Activated naive CD8-positive, alpha-beta T cell (primary cell): Measurements from ENCODE around the gene MEI1.

Experiments
- H3K27ac Mint-ChIP-seq: one replicate; pipeline ENCODE4 v1.8.0; 2021; ENCODE audit warnings: mixed read lengths
- H3K27me3 Mint-ChIP-seq: one replicate; pipeline ENCODE4 v1.8.0; 2021; ENCODE audit warnings: mixed read lengths
- H3K36me3 Mint-ChIP-seq: one replicate; pipeline ENCODE4 v1.8.0; 2021; ENCODE audit warnings: mixed read lengths
- H3K4me1 Mint-ChIP-seq: one replicate; pipeline ENCODE4 v1.8.0; 2021; ENCODE audit warnings: low read depth, mixed read lengths
- H3K4me3 Mint-ChIP-seq: one replicate; pipeline ENCODE4 v1.8.0; 2021; ENCODE audit warnings: mild to moderate bottlenecking, mixed read lengths
- H3K9me3 Mint-ChIP-seq: one replicate; pipeline ENCODE4 v1.8.0; 2021; ENCODE audit warnings: low read depth, mixed read lengths

MEI1 gene

DNA sequence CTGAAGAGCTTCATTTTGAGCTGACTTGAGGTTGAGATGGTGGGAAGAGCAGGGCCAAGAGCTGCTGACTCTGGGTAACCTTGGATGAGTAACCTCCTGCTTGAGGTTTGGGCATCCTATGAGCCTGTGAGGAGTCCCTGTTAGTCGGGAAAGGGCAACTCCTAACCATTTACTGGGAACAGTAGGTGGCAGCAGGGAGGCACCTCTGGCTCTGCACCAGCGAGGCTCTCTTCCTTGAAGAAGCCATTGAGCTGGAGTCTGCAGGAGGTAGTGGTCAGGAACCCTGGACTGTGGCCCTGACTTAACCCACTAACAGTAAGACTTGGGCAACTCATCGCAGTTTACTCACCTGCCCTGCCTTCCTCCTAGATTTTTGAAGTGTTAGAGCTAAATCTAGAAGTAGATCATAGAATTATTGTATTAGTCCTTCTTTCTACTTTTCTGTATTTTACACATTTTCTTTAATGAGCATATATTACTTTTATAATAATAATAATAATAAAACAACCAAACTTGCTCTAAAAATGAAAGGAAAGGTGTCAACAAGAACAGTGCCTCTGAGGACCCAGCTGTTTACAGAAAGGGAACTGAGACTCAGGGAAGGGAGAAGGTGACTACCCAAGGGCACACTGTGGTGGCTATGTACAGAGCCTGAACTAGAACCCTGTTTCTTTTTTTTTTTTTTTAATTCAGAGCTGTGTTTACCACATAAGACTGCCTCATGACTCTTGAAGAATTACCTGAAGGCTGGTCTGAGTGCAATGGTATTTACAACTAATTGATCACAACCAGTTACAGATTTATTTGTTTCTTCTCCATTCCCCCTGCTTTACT lies 47.5 kb downstream of the MEI1 start:
- Mint-ChIP-seq H3K4me3 (no peak overlapping the region), H3K36me3 (no peaks in the 10 kb centered on the region), H3K4me1 (no peaks in the 10 kb centered on the region), H3K27me3 (no peaks in the 10 kb centered on the region), H3K27ac (no peak overlapping the region), H3K9me3 (no peaks in the 10 kb centered on the region)

DNA sequence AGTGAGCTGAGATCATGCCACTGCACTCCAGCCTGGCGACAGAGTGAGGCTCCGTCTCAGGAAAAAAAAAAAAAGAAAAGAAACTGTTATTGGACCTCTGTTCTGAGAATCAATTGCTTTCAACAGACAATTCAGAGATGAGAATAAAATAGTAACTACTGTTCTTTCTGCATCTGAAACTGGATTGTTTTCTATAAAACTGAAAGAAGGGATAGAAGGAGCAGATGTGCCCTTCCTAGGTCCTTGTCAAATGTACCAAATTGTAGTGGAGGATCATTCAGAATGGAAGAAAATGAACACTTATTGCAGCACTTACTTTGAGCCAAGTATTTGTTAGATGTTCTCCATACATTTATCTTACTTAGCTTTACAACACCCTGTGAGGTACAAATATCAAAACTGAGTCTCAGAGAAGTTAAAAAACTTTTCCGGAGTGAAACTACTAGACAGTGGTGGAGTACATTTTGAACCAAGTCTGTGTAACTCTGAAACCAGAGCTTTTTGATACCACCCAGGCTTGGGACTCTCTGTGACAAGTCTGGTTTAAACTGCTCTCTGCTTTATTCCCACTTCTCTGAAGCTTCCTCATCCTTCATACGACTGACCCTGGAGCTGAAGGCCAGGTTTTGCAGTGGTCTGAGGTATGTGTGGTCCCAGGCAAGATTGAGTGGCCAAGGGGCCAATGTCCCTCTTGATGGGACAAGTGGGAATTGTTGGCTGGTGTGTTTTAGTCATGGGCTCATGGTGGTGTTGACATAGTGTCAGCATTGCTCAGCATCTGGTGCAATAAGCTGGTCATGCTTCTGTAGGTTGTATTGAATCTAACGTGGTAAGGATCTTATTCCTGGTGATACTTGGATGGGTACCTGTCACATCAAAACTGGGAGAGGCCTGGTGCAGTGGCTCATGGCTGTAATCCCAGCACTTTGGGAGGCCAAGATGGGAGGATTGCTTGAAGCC lies 53.0 kb downstream of the MEI1 start:
- H3K4me3 Mint-ChIP-seq: no peak overlapping the region
- no peaks in the 10 kb centered on the region for H3K9me3 Mint-ChIP-seq
- no peaks in the 10 kb centered on the region for H3K4me1 Mint-ChIP-seq
- H3K27ac Mint-ChIP-seq: no peak overlapping the region
- no peaks in the 10 kb centered on the region for H3K27me3 Mint-ChIP-seq
- H3K36me3 Mint-ChIP-seq: no peaks in the 10 kb centered on the region

DNA sequence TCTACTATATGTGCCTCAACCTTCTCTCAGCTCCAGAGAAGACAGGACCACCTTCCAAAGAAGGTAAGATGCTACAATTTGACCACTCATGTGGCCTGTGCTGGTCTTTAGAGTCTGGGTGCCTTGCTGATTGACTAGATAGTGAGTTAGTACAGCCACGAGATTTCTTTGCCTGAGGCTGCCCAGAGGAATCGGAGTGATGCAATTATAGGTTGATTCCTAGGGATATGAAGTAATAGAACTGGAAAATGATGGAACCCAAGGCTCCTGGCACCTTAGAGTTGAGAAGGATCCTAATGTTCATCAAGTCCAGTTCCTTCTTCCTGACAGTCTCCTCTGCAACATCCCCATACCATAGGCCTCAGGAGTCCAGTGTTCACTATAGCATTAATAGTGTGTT lies 54.7 kb downstream of the MEI1 start:
- Mint-ChIP-seq H3K27ac (no peak overlapping the region), H3K9me3 (no peaks in the 10 kb centered on the region), H3K4me1 (no peaks in the 10 kb centered on the region), H3K36me3 (no peaks in the 10 kb centered on the region), H3K27me3 (peaks cover 2% of the 10 kb centered on the region), H3K4me3 (no peak overlapping the region)

DNA sequence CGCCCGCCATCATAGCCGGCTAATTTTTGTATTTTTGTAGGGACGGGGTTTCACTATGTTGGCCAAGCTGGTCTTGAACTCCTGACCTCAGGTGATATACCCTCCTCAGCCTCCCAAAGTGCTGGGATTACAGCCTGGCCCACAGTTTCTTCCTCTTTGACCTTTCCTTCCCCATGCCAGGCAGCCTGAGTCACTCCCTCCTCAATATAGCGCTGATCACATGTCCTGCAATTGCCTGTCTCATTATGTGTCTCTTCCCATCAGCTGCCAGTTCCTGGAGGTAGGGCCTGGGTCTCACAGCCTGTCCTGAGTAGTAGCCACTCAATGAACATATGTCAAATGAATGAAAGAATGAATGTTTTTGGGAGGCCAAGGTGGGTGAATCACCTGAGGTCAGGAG lies 58.2 kb downstream of the MEI1 start:
- no peaks in the 10 kb centered on the region for H3K9me3 Mint-ChIP-seq
- H3K36me3 Mint-ChIP-seq: no peaks in the 10 kb centered on the region
- no peaks in the 10 kb centered on the region for H3K4me1 Mint-ChIP-seq
- no peak overlapping the region for H3K4me3 Mint-ChIP-seq
- peaks cover 2% of the 10 kb centered on the region for H3K27me3 Mint-ChIP-seq
- H3K27ac Mint-ChIP-seq: no peak overlapping the region

DNA sequence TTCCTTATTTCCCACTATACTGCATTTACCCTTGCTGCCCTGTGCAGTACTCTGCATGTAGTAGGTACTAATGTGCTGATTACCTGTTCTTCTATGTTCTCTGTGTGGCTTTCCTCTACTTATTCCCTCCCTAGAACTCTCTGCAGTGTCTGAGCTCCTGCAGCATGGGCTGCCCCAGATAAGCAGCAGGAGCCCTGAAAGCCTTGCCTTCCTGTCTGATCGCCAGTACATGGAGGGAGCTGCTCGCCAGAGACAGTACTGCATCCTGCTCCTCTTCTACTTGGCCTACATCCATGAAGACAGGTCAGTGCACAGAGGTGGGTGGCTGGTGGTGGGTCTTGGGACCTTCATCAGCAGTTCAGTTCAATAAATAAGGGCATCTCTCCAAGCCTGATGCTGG lies 58.9 kb downstream of the MEI1 start:
- Mint-ChIP-seq H3K4me1 (no peaks in the 10 kb centered on the region), H3K9me3 (no peaks in the 10 kb centered on the region), H3K27me3 (peaks cover 2% of the 10 kb centered on the region), H3K4me3 (no peak overlapping the region), H3K36me3 (no peaks in the 10 kb centered on the region), H3K27ac (no peak overlapping the region)

DNA sequence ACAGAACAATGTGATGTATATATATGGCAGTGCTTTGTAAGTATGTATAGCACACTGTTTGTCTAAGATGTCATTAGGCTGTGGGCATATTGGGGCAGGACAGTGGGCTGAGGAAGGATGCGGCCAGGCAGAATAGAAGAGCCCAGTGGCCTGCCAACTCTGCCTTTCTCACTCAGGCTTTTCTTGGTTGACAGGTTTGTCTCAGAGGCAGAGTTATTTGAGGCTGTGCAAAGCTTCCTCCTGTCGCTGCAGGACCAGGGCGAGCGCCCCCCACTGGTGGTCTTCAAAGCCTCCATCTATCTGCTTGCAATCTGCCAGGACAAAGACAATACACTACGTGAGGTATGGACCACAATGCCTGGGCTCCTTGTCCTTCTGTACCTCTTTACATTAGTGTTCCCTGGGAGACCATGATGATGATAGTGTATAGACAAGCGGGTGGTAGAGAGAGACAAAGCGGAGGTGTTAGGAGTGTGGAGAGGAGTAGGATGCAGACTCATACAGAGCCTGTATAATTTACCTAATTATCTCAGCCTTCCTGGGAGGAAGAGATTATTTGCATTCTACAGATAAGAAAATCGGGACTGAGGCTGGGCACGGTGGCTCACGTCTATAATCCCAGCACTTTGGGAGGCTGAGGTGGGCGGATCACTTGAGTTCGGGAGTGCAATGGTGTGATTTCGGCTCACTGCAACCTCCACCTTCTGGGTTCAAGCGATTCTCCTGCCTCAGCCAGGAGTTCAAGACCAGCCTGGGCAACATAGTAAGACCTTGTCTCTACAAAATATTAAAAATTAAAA lies 63.9 kb downstream of the MEI1 start:
- H3K4me3 Mint-ChIP-seq: no peak overlapping the region
- H3K4me1 Mint-ChIP-seq: no peaks in the 10 kb centered on the region
- no peak overlapping the region for H3K27ac Mint-ChIP-seq
- H3K27me3 Mint-ChIP-seq: no peaks in the 10 kb centered on the region
- H3K36me3 Mint-ChIP-seq: no peaks in the 10 kb centered on the region
- H3K9me3 Mint-ChIP-seq: no peaks in the 10 kb centered on the region

DNA sequence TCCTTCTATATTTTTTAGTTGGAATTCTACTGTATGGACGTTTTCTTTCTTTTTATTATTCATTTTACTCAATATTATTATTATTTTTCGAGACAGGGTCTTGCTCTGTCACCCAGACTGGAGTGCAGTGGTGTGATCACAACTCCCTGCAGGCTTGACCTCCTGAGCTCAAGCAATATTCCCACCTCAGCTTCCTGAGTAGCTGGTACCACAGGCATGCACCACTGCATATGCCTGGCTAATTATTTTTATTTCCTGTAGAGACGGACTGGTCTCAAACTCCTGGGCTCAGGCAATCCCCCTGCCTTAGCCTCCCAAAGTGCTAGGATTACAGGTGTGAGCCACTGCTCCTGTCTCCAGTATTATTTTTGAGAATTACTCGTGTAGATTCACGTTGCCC lies 67.2 kb downstream of the MEI1 start:
- no peak overlapping the region for H3K4me3 Mint-ChIP-seq
- H3K4me1 Mint-ChIP-seq: no peaks in the 10 kb centered on the region
- H3K36me3 Mint-ChIP-seq: no peaks in the 10 kb centered on the region
- H3K9me3 Mint-ChIP-seq: no peaks in the 10 kb centered on the region
- no peaks in the 10 kb centered on the region for H3K27me3 Mint-ChIP-seq
- no peak overlapping the region for H3K27ac Mint-ChIP-seq

DNA sequence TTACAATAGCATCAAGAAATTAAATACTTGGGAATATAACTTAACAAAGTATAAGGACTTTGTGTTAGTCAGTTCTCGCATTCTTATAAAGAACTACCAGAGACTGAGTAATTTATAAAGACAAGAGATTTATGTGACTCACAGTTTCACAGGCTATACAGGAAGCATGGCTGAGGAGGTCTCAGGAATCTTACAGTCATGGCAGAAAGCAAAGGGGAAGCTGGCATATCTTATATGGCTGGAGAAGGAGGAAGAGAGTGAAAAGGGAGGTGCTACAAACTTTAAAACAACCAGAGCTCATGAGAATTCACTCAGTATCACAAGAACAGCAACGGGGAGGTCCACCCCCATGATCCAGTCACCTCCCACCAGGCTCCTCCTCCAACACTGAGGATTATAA lies 69.1 kb downstream of the MEI1 start:
- Mint-ChIP-seq H3K9me3 (no peaks in the 10 kb centered on the region), H3K27me3 (no peaks in the 10 kb centered on the region), H3K27ac (no peak overlapping the region), H3K4me3 (no peak overlapping the region), H3K36me3 (no peaks in the 10 kb centered on the region), H3K4me1 (no peaks in the 10 kb centered on the region)

DNA sequence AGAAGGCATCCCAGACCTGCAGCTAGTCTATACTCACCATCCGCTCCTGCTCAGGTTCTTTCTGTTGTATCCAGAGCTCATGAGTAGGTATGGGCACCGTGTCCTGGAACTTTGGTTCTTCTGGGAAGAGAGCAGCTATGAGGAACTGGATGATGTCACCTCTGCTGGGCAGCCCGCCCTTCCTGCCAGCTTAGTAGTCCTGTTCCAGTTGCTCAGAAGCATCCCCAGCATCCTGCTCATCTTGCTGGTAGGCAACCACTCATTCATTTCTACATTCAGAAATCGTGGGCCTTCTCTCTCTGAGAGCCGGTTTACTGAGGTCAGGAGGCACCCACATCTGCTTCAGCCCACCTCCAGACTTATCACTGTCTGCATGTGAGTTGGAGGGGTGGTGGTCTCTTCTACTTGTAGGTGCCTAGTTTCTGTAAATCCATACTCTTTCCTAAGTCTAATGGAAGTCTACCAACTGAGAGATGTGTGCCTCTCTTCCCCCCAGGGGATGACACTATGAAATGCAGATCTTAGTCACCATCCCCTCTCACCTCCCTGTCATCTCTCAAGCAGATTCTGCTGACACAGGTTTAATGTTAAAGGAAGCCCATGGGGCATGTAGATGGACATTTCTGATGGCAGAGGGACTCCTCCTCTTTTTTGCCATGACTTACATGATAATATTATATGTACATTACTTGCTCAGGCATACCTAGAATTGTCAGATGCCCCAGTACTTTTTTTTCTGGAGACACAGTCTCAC lies 71.6 kb downstream of the MEI1 start:
- no peaks in the 10 kb centered on the region for H3K27me3 Mint-ChIP-seq
- H3K4me1 Mint-ChIP-seq: no peaks in the 10 kb centered on the region
- no peak overlapping the region for H3K27ac Mint-ChIP-seq
- no peaks in the 10 kb centered on the region for H3K9me3 Mint-ChIP-seq
- H3K4me3 Mint-ChIP-seq: no peak overlapping the region
- H3K36me3 Mint-ChIP-seq: no peaks in the 10 kb centered on the region

DNA sequence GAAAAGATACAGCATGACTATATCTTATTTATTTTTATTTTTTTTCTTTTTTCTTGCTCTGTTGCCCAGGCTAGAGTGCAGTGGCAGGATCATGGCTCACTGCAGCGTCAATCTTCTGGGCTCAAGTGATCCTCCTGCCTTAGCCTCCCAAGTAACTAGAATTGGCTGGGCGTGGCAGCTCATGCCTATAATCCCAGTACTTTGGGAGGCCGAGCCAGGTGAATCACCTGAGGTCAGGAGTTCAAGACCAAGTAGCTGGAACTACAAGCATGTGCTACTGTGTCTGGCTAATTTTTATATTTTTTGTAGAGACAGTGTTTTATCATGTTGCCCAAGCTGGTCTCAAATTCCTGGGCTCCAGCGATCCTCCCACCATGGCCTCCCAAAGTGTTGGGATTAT lies 72.9 kb downstream of the MEI1 start:
- Mint-ChIP-seq H3K27me3 (no peaks in the 10 kb centered on the region), H3K27ac (no peak overlapping the region), H3K36me3 (no peaks in the 10 kb centered on the region), H3K4me3 (no peak overlapping the region), H3K4me1 (no peaks in the 10 kb centered on the region), H3K9me3 (no peaks in the 10 kb centered on the region)

DNA sequence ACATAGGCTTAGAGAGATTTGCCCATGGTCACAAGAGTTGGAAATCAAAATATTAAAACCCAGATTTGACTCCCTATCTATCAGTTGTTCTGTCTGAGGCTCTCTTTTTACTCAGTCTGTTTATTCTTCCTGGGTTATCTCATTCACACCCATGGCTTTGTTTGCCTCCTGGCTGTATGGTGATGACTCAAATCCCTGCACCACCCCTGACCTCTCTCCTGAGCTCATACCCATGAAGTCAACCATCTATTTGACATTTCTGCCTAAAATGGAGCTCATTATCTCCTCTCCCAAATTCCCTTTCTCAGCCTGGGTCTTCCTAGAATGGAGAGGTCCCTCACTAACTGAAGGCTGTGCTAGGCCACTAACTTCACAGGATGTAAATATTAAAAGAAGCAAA lies 73.3 kb downstream of the MEI1 start:
- Mint-ChIP-seq H3K9me3 (no peaks in the 10 kb centered on the region), H3K27me3 (no peaks in the 10 kb centered on the region), H3K27ac (no peak overlapping the region), H3K36me3 (no peaks in the 10 kb centered on the region), H3K4me3 (no peak overlapping the region), H3K4me1 (peaks cover 2% of the 10 kb centered on the region)

DNA sequence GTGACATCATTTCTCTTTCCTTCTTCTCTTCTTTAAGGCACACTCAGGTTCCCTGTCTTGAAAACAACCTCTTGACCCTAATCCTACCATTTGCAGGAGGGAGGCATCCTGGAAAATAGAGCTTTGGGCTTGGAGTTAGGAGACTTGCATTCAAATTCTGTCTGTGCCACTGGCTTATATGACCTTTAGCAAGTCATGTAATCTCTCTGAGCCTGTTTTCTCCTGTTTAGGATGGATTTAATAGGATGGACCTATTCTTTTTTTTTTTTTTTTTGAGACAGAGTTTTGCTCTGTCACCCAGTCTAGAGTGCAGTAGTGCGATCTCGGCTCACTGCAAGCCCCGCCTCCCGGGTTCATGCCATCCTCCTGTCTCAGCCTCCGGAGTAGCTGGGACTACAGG lies 76.0 kb downstream of the MEI1 start:
- Mint-ChIP-seq H3K9me3 (no peaks in the 10 kb centered on the region), H3K27ac (no peak overlapping the region), H3K36me3 (no peaks in the 10 kb centered on the region), H3K4me1 (peaks cover 24% of the 10 kb centered on the region), H3K27me3 (no peaks in the 10 kb centered on the region), H3K4me3 (no peak overlapping the region)

DNA sequence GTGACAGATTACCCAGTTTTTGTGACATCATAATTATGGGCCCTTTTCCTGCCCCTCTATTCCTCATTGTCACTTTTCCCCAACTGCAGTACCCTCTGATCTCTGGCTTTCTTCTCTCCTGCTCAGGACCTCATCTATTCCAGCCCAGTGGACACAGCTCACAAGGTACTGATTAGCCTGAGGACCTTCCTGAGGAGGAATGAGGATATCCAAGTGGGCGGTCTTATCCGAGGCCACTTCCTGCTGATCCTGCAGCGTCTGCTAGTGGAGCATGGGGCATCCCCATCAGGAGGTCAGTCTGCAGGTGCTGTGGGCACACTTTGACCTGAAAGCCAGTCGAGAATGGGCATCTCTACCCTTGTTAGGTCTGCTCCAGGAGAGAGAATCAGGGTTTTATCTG lies 76.7 kb downstream of the MEI1 start:
- Mint-ChIP-seq H3K4me1 (peaks cover 31% of the 10 kb centered on the region), H3K27ac (no peak overlapping the region), H3K36me3 (no peaks in the 10 kb centered on the region), H3K9me3 (no peaks in the 10 kb centered on the region), H3K4me3 (no peak overlapping the region), H3K27me3 (no peaks in the 10 kb centered on the region)

DNA sequence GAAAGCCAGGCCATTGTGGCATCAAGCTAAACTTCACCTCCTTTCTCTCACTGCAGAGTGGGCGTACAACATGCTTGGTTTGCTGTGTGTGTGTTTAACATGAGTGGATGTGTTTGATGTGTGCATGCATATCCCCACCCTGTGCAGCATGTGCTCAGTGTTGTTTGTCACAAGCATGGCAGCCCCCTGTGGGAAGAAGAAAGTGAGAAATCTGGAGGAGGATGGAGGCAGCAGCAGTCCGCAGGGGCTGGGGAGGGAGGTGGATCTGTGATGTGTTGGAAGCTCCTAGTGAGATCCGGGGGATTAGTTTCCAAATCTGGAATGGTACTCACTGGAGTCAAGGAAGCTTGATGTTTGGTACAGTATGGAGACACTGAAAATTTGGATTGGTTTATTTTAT lies 77.1 kb downstream of the MEI1 start:
- no peak overlapping the region for H3K27ac Mint-ChIP-seq
- no peaks in the 10 kb centered on the region for H3K27me3 Mint-ChIP-seq
- no peaks in the 10 kb centered on the region for H3K9me3 Mint-ChIP-seq
- peaks cover 35% of the 10 kb centered on the region for H3K4me1 Mint-ChIP-seq
- no peaks in the 10 kb centered on the region for H3K36me3 Mint-ChIP-seq
- H3K4me3 Mint-ChIP-seq: no peak overlapping the region
